ENCODE results near the gene PPDPF.
A peak's percentile ranks its signal among the peaks of the same experiment; 100 is the strongest.
"Not testable (repeated sequence)": the region's sequence is repeated elsewhere in the genome, so short reads cannot be mapped to it uniquely, and the experiment has no call there.

- TF ChIP-seq CTCF (IDR thresholded peaks at IDR 0.05; ENCODE audit: insufficient read depth, low read length), result not testable (repeated sequence)
- peak; percentile 56 for TF ChIP-seq POLR2AphosphoS5 (IDR thresholded peaks at IDR 0.05; ENCODE audit: low read depth)
Measured at GRCh38 chr20:63514520-63514919, 6.0 kb upstream of the PPDPF start.

Data from HL-60 (cell line).